ENCODE data around the gene CEP83. TPM values are rescaled to one million over a fixed set of nuclear protein-coding genes. Genes with fewer than 3 reads are reported as not detected.

The CEP83 gene
- total RNA-seq, 1 experiment from 2014 or later = 26.2 TPM

- TF ChIP-seq ERG (CRISPR knock-in tag; IDR thresholded peaks at IDR 0.05) (0 out of 2 replicates have a peak, but pooled peaks have one; percentile 34), USF2 (CRISPR knock-in tag; IDR thresholded peaks at IDR 0.05) (no peak), IRF2 (CRISPR knock-in tag; IDR thresholded peaks at IDR 0.05; ENCODE audit: borderline replicate concordance, low read depth) (no peak), CREB1 (CRISPR knock-in tag; IDR thresholded peaks at IDR 0.05) (0 out of 2 replicates have a peak, but pooled peaks have one; percentile 61), CBFB (CRISPR knock-in tag; IDR thresholded peaks at IDR 0.05; ENCODE audit: low read depth) (no peak), MYBL2 (CRISPR knock-in tag; IDR thresholded peaks at IDR 0.05) (peak; percentile 69), KAT7 (CRISPR knock-in tag; IDR thresholded peaks at IDR 0.05; ENCODE audit: borderline replicate concordance) (no peak), ETV6 (CRISPR knock-in tag; IDR thresholded peaks at IDR 0.05) (0 out of 2 replicates have a peak, but pooled peaks have one; percentile 37), MAX (CRISPR knock-in tag; IDR thresholded peaks at IDR 0.05) (peak; percentile 96), ATF1 (CRISPR knock-in tag; IDR thresholded peaks at IDR 0.05) (no peak), E2F4 (CRISPR knock-in tag; IDR thresholded peaks at IDR 0.05; ENCODE audit: borderline replicate concordance, low read depth) (no peak), AR (CRISPR knock-in tag; IDR thresholded peaks at IDR 0.05) (no peak), SP1 (CRISPR knock-in tag; conservative IDR thresholded peaks at IDR 0.05) (no peak; the same call in 1 of the 2 replicates), NR1H2 (CRISPR knock-in tag; IDR thresholded peaks at IDR 0.05) (no peak), TEAD1 (CRISPR knock-in tag; IDR thresholded peaks at IDR 0.05) (peak; percentile 95), CREM (CRISPR knock-in tag; IDR thresholded peaks at IDR 0.05) (0 out of 2 replicates have a peak, but pooled peaks have one; percentile 21), ZSCAN18 (CRISPR knock-in tag; IDR thresholded peaks at IDR 0.05) (0 out of 2 replicates have a peak, but pooled peaks have one; percentile 77), FOXP1 (CRISPR knock-in tag; IDR thresholded peaks at IDR 0.05; ENCODE audit: borderline replicate concordance) (peak; percentile 54; the same call in 1 of the 2 replicates), ZNF219 (CRISPR knock-in tag; IDR thresholded peaks at IDR 0.05; ENCODE audit: borderline replicate concordance) (no peak), STAT6 (CRISPR knock-in tag; conservative IDR thresholded peaks at IDR 0.05; ENCODE audit: low read depth) (no peak)
- TF ChIP-seq, protein P1, sequence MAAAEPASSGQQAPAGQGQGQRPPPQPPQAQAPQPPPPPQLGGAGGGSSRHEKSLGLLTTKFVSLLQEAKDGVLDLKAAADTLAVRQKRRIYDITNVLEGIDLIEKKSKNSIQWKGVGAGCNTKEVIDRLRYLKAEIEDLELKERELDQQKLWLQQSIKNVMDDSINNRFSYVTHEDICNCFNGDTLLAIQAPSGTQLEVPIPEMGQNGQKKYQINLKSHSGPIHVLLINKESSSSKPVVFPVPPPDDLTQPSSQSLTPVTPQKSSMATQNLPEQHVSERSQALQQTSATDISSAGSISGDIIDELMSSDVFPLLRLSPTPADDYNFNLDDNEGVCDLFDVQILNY (CRISPR knock-in tag; IDR thresholded peaks at IDR 0.05) = no peak
- TF ChIP-seq, protein P2, sequence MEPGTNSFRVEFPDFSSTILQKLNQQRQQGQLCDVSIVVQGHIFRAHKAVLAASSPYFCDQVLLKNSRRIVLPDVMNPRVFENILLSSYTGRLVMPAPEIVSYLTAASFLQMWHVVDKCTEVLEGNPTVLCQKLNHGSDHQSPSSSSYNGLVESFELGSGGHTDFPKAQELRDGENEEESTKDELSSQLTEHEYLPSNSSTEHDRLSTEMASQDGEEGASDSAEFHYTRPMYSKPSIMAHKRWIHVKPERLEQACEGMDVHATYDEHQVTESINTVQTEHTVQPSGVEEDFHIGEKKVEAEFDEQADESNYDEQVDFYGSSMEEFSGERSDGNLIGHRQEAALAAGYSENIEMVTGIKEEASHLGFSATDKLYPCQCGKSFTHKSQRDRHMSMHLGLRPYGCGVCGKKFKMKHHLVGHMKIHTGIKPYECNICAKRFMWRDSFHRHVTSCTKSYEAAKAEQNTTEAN (CRISPR knock-in tag; IDR thresholded peaks at IDR 0.05) = 0 out of 2 replicates have a peak, but pooled peaks have one; percentile 29
Observed at GRCh38 chr12:94263905-94264561, 195.6 kb downstream of the CEP83 start (continued).
